Epithelial cell of prostate (primary cell): ENCODE results near the gene SHISAL2A.
A peak's percentile ranks its signal among the peaks of the same experiment; 100 is the strongest.

Experiments used
- DNase-seq: peaks from one replicate; pipeline ENCODE4 v3.0.0-alpha.2; 2011; ENCODE audit warnings: low read depth, low spot score
- H3K27ac ChIP-seq: fragments of 450-650 bp; 2 replicates; pipeline ENCODE4 v1.5.1; 2017; ENCODE audit warnings: mild to moderate bottlenecking

SHISAL2A gene

DNA sequence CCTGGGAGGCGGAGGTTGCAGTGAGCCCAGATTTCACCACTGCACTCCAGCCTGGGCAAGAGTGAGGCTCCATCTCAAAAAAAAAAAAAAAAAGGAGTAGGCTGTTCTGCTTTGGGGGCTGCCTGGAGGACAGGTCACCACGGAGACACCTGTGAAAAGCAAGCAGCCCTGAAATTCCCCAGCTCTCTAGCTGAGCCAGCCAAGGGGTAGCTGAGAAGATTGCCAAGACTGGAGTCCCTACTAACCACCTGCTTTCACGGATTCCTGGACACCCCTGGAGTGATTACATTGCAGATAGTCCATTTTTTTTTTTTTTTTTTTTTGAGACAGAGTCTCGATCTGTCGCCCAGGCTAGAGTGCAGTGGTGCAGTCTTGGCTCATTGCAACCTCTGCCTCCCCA, 18.3 kb upstream of the SHISAL2A start:
- DNase-seq: no peak
- no peak overlapping the region for H3K27ac ChIP-seq

DNA sequence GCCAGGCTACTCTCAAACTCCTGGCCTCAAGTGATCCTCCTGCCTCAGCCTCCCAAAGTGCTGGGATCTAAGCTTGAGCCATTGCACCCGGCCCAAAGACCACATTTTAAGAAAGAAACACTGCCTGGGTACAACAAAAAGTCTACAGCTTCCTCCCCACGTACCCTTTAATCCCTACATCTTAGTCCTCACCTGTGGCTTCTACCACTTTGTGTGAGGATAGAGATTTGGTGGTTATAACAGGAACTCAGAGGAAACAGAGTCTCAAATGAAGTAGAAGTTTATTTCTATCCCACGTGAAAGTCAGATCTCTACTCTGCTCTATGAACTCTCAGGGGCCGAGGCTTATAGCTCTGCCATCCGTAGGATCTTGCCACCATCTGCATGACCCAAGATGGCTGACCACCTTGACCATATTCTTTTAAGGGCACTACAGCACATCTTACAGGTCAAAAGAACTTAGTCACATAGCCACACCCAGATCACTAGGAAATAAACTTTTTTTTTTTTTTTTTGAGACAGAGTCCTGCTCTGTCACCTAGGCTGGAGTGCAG, 17.4 kb upstream of the SHISAL2A start:
- no peak for DNase-seq
- H3K27ac ChIP-seq: no peak overlapping the region

DNA sequence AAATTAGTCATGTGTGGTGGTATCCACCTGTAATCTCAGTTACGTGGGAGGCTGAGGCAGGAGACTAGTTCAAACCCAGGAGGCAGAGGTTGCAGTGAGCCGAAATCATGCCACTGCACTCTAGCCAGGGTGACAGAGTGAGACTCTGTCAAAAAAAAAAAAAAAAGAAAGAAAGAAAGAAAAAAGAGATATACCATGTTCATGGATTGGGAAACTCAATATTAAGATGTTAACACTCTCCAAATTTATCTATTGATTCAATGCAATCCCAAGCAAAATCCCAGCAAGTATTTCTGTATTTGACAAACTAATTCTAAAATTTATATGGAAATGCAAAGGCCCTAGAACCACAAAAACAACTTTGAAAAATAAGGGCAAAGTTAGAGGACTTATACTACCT, 11.0 kb upstream of the SHISAL2A start:
- no peak overlapping the region for H3K27ac ChIP-seq
- DNase-seq: no peak

DNA sequence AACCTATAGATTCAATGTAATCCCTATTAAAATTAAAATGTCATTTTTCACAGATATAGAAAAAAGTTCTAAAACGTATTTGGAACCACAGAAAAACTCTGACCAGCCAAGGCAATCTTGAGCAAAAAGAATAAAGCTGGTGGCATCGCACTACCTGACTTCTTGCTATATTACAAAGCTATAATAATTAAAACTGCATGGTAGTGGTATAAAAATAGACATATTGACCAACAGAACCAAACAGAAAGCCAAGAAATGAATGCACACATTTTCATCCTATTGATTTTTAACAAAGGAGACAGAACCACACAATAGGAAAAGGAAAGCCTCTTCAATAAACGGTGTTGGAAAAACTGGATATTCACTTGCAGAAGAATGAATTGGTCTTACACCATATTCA, 9.2 kb upstream of the SHISAL2A start:
- no peak overlapping the region for H3K27ac ChIP-seq
- no peak for DNase-seq

DNA sequence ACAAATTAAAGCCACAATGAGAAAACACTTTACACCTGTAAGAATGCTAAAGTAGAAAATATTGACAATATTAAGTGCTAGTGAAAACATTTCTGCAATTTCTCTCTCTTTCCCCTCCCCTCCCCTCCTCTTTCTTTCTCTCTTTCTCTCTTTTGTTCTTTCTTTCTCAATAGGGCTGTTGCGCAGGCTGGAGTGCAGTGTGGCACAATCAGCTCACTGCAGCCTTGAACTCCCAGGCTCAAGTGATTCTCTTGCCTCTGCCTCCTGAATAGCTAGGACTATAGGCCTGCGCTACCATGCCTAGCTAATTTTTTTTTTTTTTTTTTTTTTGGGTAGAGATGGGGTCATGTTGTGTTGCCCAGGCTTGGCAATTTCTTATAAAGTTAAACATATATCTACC, 5.9 kb upstream of the SHISAL2A start:
- no peak for DNase-seq
- H3K27ac ChIP-seq: no peak overlapping the region

DNA sequence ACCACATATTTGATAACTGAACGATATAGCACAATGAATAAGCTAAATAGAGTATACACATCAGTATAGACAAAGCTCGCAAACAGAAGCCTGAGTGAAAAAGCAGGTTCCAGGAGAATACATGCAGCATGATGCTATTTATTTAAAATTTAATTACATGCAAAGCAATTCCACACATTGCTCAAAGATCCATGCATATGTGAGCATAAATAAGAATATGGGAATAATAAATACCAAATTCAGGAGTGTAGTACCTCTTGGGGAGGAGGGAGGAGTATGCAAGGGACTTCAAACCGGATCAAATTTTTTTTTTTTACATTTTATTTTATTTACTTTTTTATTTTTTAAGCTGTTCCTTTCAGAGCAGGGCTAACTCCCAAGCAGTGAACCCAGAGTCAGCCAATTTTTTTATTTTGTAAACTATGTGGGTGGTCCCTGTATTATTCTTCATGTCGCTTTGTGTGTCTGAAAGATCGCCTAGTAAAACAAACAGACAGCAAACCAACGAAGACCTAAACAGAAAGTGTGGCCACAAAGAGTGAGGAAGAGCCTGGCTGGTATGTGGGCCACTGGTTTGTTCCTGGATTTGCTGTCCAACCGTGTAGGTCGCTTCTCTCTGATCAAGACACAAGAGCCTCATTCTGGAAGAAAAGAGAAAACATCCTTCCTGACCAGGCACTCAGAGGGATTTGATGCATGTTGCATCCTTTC, 4.2 kb upstream of the SHISAL2A start:
- no peak for DNase-seq

DNA sequence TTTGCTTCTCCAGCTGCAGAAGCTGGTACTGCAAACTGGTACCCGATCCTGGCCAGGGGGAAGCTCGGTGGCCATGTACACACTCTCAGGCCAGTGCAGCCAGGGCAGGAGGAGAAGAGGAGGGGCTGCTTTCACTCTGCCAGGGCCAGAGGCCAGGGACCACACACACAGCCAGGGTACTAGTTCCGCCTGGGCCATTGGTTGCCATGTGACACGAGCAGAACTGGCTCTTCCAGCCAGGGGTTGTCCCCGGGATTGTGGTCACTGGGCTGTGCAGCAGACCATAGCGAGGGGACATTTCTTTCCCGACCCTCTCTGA, 3.7 kb upstream of the SHISAL2A start:
- no peak for DNase-seq
- H3K27ac ChIP-seq: no peak overlapping the region

More for the DNA sequence above, 4.2 kb upstream of the SHISAL2A start:
- no peak overlapping the region for H3K27ac ChIP-seq

DNA sequence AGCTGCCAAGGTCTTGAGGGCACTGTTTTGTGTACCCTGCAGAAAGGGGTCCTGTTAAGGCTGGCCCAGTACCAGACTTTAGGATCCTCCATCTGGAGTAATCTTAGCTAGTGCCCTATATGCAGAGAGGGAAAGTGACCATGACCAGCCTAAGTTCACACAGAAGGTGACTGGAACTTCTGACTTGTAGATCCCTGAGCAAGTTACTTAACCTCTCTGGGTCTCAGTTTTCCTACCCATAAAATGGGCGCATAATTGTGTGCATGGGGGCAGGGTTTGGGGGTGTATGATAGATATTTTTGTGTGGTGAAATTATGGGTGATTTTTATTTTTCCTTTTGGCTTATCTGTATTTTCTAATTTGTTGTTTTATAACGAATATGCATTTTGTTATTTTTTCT, 3.3 kb upstream of the SHISAL2A start:
- no peak overlapping the region for H3K27ac ChIP-seq
- DNase-seq: no peak

DNA sequence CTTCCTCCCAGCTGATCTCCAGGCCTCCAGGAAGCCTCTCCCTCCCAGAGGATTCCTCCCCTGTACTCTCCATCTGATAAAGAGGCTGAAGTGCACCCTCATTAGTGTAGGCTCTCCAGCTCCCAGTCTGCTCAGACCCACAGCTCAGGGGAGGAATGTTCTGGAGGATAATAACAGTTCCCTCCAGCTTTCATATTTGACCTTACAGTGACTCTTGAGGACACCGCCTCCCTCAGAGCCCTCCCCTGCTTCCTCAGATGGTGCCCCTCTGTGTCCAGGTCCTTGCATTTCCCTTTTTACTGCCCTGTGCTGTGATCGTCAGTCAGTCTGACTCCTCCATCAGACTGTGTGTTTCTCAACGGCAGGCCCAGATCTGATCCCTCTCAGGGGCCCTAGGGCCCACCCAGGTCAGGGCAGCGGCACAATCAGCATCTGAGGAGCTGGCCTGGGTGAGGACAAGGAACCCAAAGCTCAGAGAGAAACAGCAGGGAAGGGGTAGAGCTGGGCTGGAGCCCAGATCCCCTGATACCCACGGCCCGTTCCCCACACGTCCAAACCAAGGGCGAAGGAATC, 1.1 kb upstream of the SHISAL2A start:
- no peak for DNase-seq

DNA sequence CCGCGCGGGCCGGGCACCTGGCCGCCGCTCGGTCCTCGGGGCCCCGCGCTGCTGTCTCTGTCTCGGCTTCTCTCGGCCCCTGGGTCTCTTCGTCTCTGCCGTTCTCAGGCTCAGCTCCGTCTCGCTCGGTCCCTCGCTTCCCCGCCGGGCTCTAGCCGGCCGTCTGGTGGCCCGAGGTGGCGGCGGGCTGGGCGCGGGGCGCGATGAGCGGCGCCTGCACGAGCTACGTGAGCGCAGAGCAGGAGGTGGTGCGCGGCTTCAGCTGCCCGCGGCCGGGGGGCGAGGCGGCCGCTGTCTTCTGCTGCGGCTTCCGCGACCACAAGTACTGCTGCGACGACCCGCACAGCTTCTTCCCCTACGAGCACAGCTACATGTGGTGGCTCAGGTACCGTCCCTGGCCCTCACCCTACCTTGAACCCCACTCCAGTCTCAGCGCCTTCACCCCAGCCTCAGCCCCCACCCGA, 355 bp downstream of the SHISAL2A start:
- no peak for DNase-seq
- H3K27ac ChIP-seq: no peak overlapping the region

More for the DNA sequence above, 1.1 kb upstream of the SHISAL2A start:
- H3K27ac ChIP-seq: no peak overlapping the region

DNA sequence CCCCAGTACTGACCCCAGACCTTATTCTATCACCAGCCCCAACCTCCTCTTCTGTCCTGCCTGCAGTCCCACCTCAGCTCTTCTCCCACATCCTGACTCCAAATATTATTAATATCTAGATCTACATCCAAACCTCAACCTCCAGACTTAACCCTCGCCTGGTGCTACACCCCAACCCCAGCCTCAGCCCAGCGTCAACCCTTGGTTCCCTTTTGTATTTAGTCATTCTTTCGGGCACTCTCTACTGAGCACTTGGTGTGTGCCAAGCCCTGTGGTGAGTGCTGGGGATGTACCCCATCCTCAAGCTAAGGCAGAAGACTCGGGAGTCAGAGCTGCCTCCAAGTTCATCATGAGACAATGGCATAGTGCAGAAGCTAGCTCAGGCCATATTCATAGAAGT, 1.1 kb downstream of the SHISAL2A start:
- no peak for DNase-seq
- no peak overlapping the region for H3K27ac ChIP-seq

DNA sequence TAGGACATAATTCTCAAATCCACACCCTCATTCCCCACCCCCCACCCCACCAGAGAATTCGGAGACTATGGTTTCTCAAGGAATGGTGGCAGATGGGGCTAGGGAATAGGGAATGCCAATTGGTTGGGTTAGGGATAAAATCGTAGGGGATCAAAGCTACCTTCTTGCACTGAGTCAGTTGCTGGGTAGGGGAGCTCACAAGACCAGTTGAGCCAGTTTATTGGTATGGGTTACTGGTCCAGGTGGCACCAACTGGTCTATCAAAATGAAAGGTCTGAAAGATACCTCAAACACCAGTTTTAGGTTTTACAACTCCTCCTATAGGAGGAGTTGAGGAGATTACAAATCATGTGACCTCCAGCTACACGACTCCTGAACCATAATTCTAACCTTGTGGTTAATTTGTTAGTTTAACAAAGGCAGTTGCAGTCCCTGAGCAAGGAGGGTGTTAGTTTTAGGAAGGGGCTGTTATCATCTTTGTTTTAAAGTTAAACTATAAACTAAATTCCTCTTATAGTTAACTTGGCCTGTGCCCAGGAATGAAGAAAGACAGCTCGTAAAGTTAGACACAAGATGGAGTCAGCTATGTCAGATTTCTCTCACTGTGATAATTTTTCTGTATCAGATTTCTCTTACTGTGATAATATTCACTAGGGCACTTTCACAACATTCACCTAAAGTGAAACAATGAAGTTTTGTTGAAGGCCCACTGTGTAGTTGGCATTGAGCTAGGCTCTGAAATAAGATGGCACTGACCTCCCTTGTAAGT, 2.5 kb downstream of the SHISAL2A start:
- H3K27ac ChIP-seq: no peak overlapping the region
- DNase-seq: no peak

DNA sequence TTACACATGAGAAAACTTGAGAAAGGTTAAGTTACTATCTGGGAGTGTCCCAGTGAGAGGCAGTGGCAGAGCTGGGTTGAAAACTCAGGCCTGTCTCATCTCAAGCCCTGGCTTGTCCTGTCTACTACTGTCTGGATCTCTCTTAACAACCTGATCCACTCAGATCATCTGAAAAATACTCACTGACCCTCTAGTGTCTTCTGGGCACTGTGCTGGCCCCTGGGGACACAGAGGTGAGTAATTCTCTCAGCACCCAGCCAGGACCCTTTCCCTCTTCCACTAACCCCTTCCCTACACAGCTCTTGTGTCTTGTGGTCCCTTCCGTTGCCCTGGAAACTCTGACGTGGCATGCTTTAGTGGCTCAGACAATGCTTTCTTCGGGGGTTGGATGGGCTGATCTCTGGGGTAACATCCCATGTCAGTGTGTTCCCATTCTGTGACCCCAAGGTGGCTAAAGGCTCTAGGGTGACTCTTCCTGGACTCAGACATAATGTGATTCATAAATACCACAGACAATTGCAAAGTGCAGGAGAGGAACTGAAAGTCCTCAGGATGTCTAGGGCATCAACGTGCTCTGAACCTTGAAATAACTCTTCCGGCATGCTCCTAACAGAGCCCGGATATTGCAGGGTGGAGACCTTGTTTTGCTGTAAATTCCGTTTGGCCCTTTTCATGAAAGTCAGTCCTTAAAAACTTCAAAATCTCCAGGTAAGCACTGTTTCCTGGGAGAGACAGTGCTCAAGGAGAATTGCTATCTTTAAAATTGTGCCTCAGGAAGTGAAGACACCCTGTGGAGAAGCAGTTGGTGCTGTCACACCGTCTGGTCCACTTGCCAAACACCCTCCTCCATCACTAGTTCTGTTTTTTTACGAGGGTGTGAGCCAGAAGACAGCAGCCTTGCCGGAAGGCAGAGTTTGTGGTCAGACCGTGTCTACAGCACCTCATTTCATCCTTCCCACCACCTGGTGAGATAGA, 4.0 kb downstream of the SHISAL2A start:
- H3K27ac ChIP-seq: peak overlapping the region; percentile 38

DNA sequence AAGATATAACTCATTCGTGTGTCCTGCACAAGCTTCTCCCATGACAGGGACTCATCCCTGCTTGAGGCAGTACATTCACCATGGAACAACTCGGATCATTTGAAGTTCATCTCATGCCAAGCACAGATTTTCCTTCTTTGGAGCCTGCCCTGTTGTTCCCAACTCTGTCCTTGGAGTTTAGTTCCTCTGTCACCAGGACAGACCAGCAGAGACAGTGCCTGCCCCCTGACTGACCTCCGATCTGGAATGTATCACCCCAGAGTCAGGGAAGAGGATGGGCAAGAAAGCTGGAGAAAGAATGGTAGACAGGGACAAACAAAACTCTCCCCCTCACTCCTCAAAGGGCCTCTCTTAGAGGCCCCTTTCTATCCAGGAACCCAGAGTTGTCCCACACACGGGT, 5.0 kb downstream of the SHISAL2A start:
- DNase-seq: no peak
- no peak overlapping the region for H3K27ac ChIP-seq

More for the DNA sequence above, 4.0 kb downstream of the SHISAL2A start:
- no peak for DNase-seq

DNA sequence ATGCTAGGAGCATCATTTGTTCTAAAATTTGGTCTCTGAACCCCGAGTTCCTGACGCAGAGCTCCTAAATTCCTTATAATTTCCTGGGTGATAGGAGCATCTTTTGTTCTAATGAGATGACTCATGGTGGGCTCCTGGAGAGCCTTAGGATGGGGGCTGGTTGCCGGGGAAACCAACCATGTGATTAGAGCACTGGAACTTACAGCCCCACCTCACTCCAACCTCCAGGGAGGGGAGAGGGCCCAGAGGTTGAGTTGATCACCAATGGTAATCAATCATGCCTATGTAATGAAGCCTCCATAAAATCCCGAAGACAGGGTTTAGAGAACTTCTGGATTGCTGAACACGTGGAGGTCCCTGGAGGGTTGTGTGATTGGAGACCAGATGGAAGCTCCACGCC, 7.7 kb downstream of the SHISAL2A start:
- no peak for DNase-seq
- H3K27ac ChIP-seq: no peak overlapping the region

DNA sequence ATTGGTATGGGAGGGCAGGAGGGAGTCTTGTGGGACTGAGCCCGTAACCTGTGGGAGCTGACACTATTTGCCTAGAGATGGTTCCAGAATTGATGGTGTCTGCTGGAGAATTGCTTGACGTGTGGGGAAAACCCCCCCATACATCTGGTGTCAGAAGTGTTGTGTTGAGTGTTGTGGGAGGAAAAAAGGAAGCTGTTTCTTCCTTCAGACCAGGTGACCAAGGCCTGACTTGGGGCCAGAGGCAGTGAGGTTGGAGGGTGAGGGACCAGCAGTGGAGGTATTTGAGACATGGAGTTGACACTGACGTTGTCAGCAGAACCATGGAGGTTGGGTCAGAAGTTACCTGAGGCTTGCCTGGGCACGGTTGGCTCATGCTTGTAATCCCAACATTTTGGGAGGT, 8.3 kb downstream of the SHISAL2A start:
- H3K27ac ChIP-seq: no peak overlapping the region
- no peak for DNase-seq

DNA sequence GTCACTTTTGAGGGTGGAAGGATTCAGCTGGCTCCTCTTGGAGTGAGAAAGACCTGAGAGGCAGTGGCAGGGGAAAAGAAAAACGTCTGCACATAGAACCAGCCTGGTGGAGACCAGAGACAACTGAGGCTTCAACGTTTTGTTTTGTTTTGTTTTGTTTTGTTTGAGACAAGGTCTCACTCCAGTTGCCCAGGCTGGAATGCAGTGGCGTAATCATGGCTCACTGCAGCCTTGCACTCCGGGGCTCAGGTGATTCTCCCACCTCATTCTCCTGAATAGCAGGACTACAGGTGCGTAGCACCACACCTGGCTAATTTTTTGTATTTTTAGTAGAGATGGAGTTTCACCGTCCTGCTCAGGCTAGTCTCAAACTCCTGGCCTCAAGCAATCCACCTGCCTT, 12.3 kb downstream of the SHISAL2A start:
- no peak overlapping the region for H3K27ac ChIP-seq
- no peak for DNase-seq

DNA sequence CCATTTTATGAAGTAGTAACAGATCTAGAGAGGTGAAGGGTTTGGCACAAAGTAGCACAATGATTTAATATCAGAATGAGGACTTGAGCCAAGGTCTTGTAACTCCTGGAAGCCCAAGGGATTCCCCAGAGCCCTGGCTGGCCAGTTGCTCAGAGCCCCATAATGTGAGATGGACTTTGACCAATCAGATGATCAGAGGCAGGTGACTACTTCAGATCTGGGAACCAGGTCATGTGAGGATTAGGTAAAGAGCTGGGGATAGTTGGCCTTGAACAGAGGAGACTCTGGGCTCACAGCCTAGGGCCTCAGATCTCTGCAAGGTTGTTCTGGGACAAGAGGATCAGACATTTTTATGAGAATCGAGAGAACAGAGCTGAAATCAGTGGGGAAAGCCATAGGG, 18.9 kb downstream of the SHISAL2A start:
- DNase-seq: no peak
- H3K27ac ChIP-seq: no peak overlapping the region

DNA sequence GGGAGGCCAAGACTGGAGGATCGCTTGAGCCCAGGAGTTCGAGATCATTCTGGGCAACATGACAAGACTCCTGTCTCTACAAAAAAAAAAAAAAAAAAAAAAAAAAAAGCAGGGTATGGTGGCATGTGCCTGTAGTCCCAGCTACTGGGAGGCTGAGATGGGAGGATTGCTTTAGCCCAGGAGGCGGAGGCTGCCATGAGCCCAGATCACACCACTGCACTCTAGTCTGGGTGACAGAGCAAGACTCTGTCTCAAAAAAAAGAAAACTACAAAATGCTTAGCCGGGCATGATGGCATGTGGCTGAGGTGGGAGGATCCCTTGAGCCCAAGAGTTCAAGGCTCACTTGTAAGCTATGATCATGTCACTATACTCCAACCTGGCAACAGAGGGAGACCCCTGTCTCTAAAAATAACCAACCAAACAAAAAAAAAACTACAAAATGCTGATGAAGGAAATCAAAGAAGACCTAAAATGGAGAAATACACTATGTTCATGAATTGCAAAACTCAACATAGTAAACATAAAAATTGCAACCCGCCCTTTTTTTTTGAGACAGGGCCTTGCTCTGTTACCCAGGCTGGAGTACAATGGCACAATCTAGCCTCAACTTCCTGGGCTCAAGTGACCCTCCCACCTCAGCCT, 20.4 kb downstream of the SHISAL2A start:
- H3K27ac ChIP-seq: no peak overlapping the region
- DNase-seq: no peak

DNA sequence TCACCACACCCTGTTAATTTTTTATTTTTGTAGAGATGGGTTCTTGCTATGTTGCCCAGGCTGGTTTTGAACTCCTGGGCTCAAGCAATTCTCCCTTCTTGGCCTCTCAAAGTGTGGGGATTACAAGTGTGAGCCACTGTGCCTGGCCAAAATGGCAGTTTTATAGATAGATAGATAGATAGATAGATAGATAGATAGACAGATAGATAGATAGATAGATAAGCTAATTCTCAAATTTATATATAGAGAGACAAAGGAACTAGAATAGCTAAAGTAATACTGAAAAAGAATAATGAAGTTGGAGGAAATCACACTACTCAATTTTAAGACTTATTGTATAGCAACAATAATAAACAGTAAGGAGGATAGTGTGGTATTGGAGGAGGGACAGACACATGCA, 21.1 kb downstream of the SHISAL2A start:
- no peak for DNase-seq
- no peak overlapping the region for H3K27ac ChIP-seq
